Gastroesophageal sphincter (tissue), 2 donors: ENCODE results near the gene ULK4.

ENCODE experiments used
- EP300 ChIP-seq: sonication (generic); formaldehyde crosslinking; IDR thresholded peaks from one replicate; pipeline ENCODE4 v1.6.1; 2017; ENCODE audit warnings: antibody characterized with exemption, mild to moderate bottlenecking
- POLR2A ChIP-seq, 2 donors: fragments of 450-650 bp; IDR thresholded peaks; one replicate each; pipeline ENCODE4 v1.6.1; 2017; ENCODE audit warnings: antibody characterized with exemption in 2 of 2, mild to moderate bottlenecking in 2 of 2, moderate library complexity in 1 of 2

DNA sequence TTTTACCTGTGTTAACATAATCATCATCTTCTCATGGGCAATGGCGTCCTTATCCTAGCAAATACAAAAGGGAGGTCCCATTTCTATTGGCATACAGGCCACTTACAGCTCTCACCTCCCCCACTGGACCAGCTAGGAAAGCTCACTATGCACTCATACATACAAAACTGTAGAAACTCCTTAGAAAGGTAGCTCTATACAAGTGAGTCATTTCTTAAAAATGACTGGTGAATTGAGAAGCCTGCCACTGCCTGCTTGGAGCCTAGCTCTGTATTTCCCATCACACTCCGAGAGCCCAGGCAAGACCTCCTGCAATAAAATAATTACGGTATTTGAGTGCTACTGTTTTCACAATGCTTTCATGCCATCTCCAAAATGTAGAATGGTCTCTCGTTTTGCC, 321.8 kb downstream of the ULK4 start:
- no peak for TF ChIP-seq POLR2A (IDR thresholded peaks at IDR 0.05)
- no peak for TF ChIP-seq EP300
